HG03159 (cell line): Measurements from ENCODE around the gene ODF2.
"Not testable (repeated sequence)": the region's sequence is repeated elsewhere in the genome, so short reads cannot be mapped to it uniquely, and the experiment has no call there.

Experiments
- ATAC-seq: cut with Tn5 transposase; IDR thresholded peaks from one replicate; pipeline ENCODE4 v1.9.1; 2021; ENCODE audit warnings: mild to moderate bottlenecking, moderate library complexity; ENCODE audit not compliant: unreplicated experiment

ODF2 gene

GRCh38 chr9:128423356-128423755, 32.5 kb upstream of the ODF2 start:
- not testable (repeated sequence) for ATAC-seq

- ATAC-seq = no peak
These were observed 31.5 kb upstream of the ODF2 start for GRCh38 chr9:128424268-128424780.

- ATAC-seq = no peak
These were observed 26.9 kb upstream of the ODF2 start for GRCh38 chr9:128428644-128429512.

GRCh38 chr9:128429513-128430086, 26.2 kb upstream of the ODF2 start:
- no peak for ATAC-seq

GRCh38 chr9:128431207-128431606, 24.6 kb upstream of the ODF2 start:
- no peak for ATAC-seq

- no peak for ATAC-seq
These were observed 21.5 kb upstream of the ODF2 start for GRCh38 chr9:128434340-128434739.

GRCh38 chr9:128435611-128436010, 20.2 kb upstream of the ODF2 start:
- ATAC-seq = no peak

GRCh38 chr9:128438343-128439109, 17.3 kb upstream of the ODF2 start:
- no peak for ATAC-seq

- ATAC-seq = no peak
These were observed 16.5 kb upstream of the ODF2 start for GRCh38 chr9:128439273-128439672.

- ATAC-seq = no peak
These were observed 13.7 kb upstream of the ODF2 start for GRCh38 chr9:128442150-128442549.

- ATAC-seq = not testable (repeated sequence)
These were observed 9.3 kb upstream of the ODF2 start for GRCh38 chr9:128446505-128446904.

- ATAC-seq = no peak
These were observed 7.1 kb upstream of the ODF2 start for GRCh38 chr9:128448746-128449145.

- no peak for ATAC-seq
These were observed 815 bp upstream of the ODF2 start for GRCh38 chr9:128454991-128455390.

GRCh38 chr9:128456613-128457061, 831 bp downstream of the ODF2 start:
- peak; percentile 51 for ATAC-seq

- no peak for ATAC-seq
These were observed 1.4 kb downstream of the ODF2 start for GRCh38 chr9:128457207-128457606.

GRCh38 chr9:128459011-128459410, 3.2 kb downstream of the ODF2 start:
- no peak for ATAC-seq

GRCh38 chr9:128469070-128469469, 13.3 kb downstream of the ODF2 start:
- no peak for ATAC-seq

- no peak for ATAC-seq
These were observed 14.8 kb downstream of the ODF2 start for GRCh38 chr9:128470560-128470959.

- ATAC-seq = no peak
These were observed 17.3 kb downstream of the ODF2 start for GRCh38 chr9:128473104-128473503.

GRCh38 chr9:128475867-128476266, 20.1 kb downstream of the ODF2 start:
- no peak for ATAC-seq

- ATAC-seq = no peak
These were observed 23.5 kb downstream of the ODF2 start for GRCh38 chr9:128479262-128479661.
